Measurements from ENCODE around the gene MACO1.
A peak's percentile ranks its signal among the peaks of the same experiment; 100 is the strongest.

The MACO1 gene

GRCh38 chr1:25545767-25546166, 115.1 kb downstream of the MACO1 start:
- no peak for DNase-seq

GRCh38 chr1:25546193-25546592, 115.5 kb downstream of the MACO1 start:
- DNase-seq = no peak

GRCh38 chr1:25548601-25549000, 117.9 kb downstream of the MACO1 start:
- no peak for DNase-seq

GRCh38 chr1:25549273-25550154, 118.8 kb downstream of the MACO1 start:
- peak; percentile 94 for DNase-seq

All from NCI-H226 (cell line).